Stimulated activated CD4-positive, alpha-beta T cell treated with anti-CD3 and anti-CD28 coated beads, TNF-alpha, amount 100 ng/mL, for 4 hours (primary cell): ENCODE results near the gene CD300LG.
"Not testable (repeated sequence)": the region's sequence is repeated elsewhere in the genome, so short reads cannot be mapped to it uniquely, and the experiment has no call there.

Source experiments
- DNase-seq, 3 experiments: peaks; one replicate each; pipeline ENCODE4 v3.0.0-alpha.2; 2020; ENCODE audit warnings: low read depth in 3 of 3

Gene CD300LG

GRCh38 chr17:43854498-43854897 lies 7.5 kb downstream of the CD300LG start:
- DNase-seq: no peak

- DNase-seq: no peak
These were observed 8.1 kb downstream of the CD300LG start for GRCh38 chr17:43855061-43855460.

- no peak for DNase-seq
These were observed 9.2 kb downstream of the CD300LG start for GRCh38 chr17:43856141-43856540.

- DNase-seq: no peak
These were observed 10.2 kb downstream of the CD300LG start for GRCh38 chr17:43857141-43857540.

- no peak for DNase-seq
These were observed 11.1 kb downstream of the CD300LG start for GRCh38 chr17:43857957-43858600.

- DNase-seq: no peak
These were observed 13.2 kb downstream of the CD300LG start for GRCh38 chr17:43860077-43860725.

- DNase-seq: no peak
These were observed 14.1 kb downstream of the CD300LG start for GRCh38 chr17:43860927-43861622.

GRCh38 chr17:43861960-43862359 lies 15.0 kb downstream of the CD300LG start:
- no peak for DNase-seq

GRCh38 chr17:43864161-43864984 lies 17.4 kb downstream of the CD300LG start:
- no peak for DNase-seq

GRCh38 chr17:43868226-43868994 lies 21.4 kb downstream of the CD300LG start:
- DNase-seq: no peak

- not testable (repeated sequence) for DNase-seq
These were observed 22.1 kb downstream of the CD300LG start for GRCh38 chr17:43869031-43869430.

- DNase-seq: no peak
These were observed 25.1 kb downstream of the CD300LG start for GRCh38 chr17:43871946-43872690.

GRCh38 chr17:43873091-43873490 lies 26.1 kb downstream of the CD300LG start:
- DNase-seq: no peak

GRCh38 chr17:43873815-43874214 lies 26.8 kb downstream of the CD300LG start:
- no peak for DNase-seq

GRCh38 chr17:43874293-43874692 lies 27.3 kb downstream of the CD300LG start:
- DNase-seq: no peak

- no peak for DNase-seq
These were observed 28.6 kb downstream of the CD300LG start for GRCh38 chr17:43875476-43876147.

GRCh38 chr17:43877031-43877430 lies 30.1 kb downstream of the CD300LG start:
- no peak for DNase-seq

GRCh38 chr17:43877451-43878155 lies 30.6 kb downstream of the CD300LG start:
- DNase-seq: no peak
